ENCODE measurements around the gene B3GALNT2.
A peak's percentile ranks its signal among the peaks of the same experiment; 100 is the strongest.

The B3GALNT2 gene

GRCh38 chr1:235441159-235441685 is 63.0 kb downstream of the B3GALNT2 start:
- no peak for TF ChIP-seq CTCF (IDR thresholded peaks at IDR 0.05; ENCODE audit: low read depth, low read length, missing control alignments)
- DNase-seq = no peak
- H3K4me3 ChIP-seq (ENCODE audit: low read depth, low read length) = no peak overlapping the region
- H3K36me3 ChIP-seq (replicated peaks) = peaks cover 53% of the 10 kb centered on the region
- H3K27ac ChIP-seq = no peak overlapping the region
- no peaks in the 10 kb centered on the region for H3K27me3 ChIP-seq (replicated peaks)
- in situ Hi-C loops (cut with HindIII; ENCODE audit: low pct_ligation_motif_present, low sequenced_read_pairs) = no loop called here

- no peak for DNase-seq
- no peak for TF ChIP-seq CTCF (IDR thresholded peaks at IDR 0.05; ENCODE audit: low read depth, low read length, missing control alignments)
- in situ Hi-C loops (cut with HindIII; ENCODE audit: low pct_ligation_motif_present, low sequenced_read_pairs) = no loop called here
- H3K27ac ChIP-seq = no peak overlapping the region
- no peaks in the 10 kb centered on the region for H3K27me3 ChIP-seq (replicated peaks)
- no peak overlapping the region for H3K4me3 ChIP-seq (ENCODE audit: low read depth, low read length)
- H3K36me3 ChIP-seq (replicated peaks) = peaks cover 33% of the 10 kb centered on the region
These were observed 70.3 kb downstream of the B3GALNT2 start for GRCh38 chr1:235434001-235434400.

- Histone ChIP-seq H3K27ac (no peak overlapping the region), H3K36me3 (replicated peaks) (peaks cover 17% of the 10 kb centered on the region), H3K4me3 (ENCODE audit: low read depth, low read length) (no peak overlapping the region), H3K27me3 (replicated peaks) (no peaks in the 10 kb centered on the region)
- in situ Hi-C loops (cut with HindIII; ENCODE audit: low pct_ligation_motif_present, low sequenced_read_pairs) = no loop called here
- DNase-seq = peak; percentile 47
- TF ChIP-seq CTCF (IDR thresholded peaks at IDR 0.05; ENCODE audit: low read depth, low read length, missing control alignments) = no peak
These were observed 73.3 kb downstream of the B3GALNT2 start for GRCh38 chr1:235430991-235431390.

- in situ Hi-C loops (cut with HindIII; ENCODE audit: low pct_ligation_motif_present, low sequenced_read_pairs) = no loop called here
- Histone ChIP-seq H3K27me3 (replicated peaks) (no peaks in the 10 kb centered on the region), H3K4me3 (ENCODE audit: low read depth, low read length) (no peak overlapping the region), H3K27ac (no peak overlapping the region), H3K36me3 (replicated peaks) (peaks cover 11% of the 10 kb centered on the region)
- DNase-seq = no peak
- no peak for TF ChIP-seq CTCF (IDR thresholded peaks at IDR 0.05; ENCODE audit: low read depth, low read length, missing control alignments)
These were observed 75.1 kb downstream of the B3GALNT2 start for GRCh38 chr1:235429143-235429542.

GRCh38 chr1:235427447-235427846 is 76.8 kb downstream of the B3GALNT2 start:
- no peak for DNase-seq
- no peak overlapping the region for H3K27ac ChIP-seq
- peaks cover 5% of the 10 kb centered on the region for H3K36me3 ChIP-seq (replicated peaks)
- H3K4me3 ChIP-seq (ENCODE audit: low read depth, low read length) = no peak overlapping the region
- no peak for TF ChIP-seq CTCF (IDR thresholded peaks at IDR 0.05; ENCODE audit: low read depth, low read length, missing control alignments)
- in situ Hi-C loops (cut with HindIII; ENCODE audit: low pct_ligation_motif_present, low sequenced_read_pairs) = no loop called here
- H3K27me3 ChIP-seq (replicated peaks) = no peaks in the 10 kb centered on the region

- Histone ChIP-seq H3K36me3 (replicated peaks) (peaks cover 5% of the 10 kb centered on the region), H3K27me3 (replicated peaks) (no peaks in the 10 kb centered on the region), H3K27ac (no peak overlapping the region), H3K4me3 (ENCODE audit: low read depth, low read length) (no peak overlapping the region)
- no peak for TF ChIP-seq CTCF (IDR thresholded peaks at IDR 0.05; ENCODE audit: low read depth, low read length, missing control alignments)
- in situ Hi-C loops (cut with HindIII; ENCODE audit: low pct_ligation_motif_present, low sequenced_read_pairs) = no loop called here
- no peak for DNase-seq
These were observed 77.6 kb downstream of the B3GALNT2 start for GRCh38 chr1:235426680-235427079.

Data from brain microvascular endothelial cell (primary cell).